ENCODE results near the gene PADI1.
A peak's percentile ranks its signal among the peaks of the same experiment; 100 is the strongest.

PADI1 gene

DNA sequence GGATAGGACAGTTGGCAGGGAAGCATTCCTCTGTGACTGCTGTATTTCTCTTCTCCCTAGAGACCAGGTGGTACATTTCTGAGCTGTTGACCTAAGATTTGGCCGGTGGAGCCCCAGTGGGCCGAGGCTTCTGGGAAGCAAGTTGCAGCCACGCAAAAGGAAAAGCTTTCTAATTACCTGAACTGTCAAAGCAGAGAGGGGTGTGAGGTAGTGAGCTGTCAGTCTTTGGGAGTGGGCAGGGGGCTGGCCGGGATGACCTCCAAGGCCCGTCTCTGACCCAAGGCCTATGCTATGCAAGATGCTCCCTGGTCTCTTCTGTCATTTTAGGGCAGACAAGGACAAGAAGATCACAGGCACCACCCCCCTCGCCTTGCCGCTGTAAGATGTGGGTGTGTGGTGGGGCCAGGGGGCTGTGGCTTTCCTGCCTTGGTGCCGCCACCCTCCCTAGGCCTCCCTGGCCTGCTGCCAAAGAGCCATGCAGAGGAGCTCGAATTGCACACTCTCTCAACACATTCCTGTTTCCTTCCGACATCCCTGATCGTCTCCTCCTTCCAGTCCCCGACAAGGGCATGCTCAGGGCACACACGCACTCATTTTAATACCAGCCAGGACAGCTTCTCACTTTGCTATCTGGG is 7.7 kb downstream of the PADI1 start (continued):
- no peak for TF ChIP-seq ZNF248 (tag by site-specific recombination; IDR thresholded peaks at IDR 0.05)
- TF ChIP-seq ZFP37 (tag by site-specific recombination; IDR thresholded peaks at IDR 0.05): no peak
- TF ChIP-seq REPIN1 (tag by site-specific recombination; IDR thresholded peaks at IDR 0.05; ENCODE audit: low read depth): no peak
- TF ChIP-seq ZNF140 (tag by site-specific recombination; IDR thresholded peaks at IDR 0.05): no peak
- TF ChIP-seq, protein P1, sequence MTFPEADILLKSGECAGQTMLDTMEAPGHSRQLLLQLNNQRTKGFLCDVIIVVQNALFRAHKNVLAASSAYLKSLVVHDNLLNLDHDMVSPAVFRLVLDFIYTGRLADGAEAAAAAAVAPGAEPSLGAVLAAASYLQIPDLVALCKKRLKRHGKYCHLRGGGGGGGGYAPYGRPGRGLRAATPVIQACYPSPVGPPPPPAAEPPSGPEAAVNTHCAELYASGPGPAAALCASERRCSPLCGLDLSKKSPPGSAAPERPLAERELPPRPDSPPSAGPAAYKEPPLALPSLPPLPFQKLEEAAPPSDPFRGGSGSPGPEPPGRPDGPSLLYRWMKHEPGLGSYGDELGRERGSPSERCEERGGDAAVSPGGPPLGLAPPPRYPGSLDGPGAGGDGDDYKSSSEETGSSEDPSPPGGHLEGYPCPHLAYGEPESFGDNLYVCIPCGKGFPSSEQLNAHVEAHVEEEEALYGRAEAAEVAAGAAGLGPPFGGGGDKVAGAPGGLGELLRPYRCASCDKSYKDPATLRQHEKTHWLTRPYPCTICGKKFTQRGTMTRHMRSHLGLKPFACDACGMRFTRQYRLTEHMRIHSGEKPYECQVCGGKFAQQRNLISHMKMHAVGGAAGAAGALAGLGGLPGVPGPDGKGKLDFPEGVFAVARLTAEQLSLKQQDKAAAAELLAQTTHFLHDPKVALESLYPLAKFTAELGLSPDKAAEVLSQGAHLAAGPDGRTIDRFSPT (tag by site-specific recombination; IDR thresholded peaks at IDR 0.05): 0 out of 2 replicates have a peak, but pooled peaks have one; percentile 17
- TF ChIP-seq, protein P2, sequence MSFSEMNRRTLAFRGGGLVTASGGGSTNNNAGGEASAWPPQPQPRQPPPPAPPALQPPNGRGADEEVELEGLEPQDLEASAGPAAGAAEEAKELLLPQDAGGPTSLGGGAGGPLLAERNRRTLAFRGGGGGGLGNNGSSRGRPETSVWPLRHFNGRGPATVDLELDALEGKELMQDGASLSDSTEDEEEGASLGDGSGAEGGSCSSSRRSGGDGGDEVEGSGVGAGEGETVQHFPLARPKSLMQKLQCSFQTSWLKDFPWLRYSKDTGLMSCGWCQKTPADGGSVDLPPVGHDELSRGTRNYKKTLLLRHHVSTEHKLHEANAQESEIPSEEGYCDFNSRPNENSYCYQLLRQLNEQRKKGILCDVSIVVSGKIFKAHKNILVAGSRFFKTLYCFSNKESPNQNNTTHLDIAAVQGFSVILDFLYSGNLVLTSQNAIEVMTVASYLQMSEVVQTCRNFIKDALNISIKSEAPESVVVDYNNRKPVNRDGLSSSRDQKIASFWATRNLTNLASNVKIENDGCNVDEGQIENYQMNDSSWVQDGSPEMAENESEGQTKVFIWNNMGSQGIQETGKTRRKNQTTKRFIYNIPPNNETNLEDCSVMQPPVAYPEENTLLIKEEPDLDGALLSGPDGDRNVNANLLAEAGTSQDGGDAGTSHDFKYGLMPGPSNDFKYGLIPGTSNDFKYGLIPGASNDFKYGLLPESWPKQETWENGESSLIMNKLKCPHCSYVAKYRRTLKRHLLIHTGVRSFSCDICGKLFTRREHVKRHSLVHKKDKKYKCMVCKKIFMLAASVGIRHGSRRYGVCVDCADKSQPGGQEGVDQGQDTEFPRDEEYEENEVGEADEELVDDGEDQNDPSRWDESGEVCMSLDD (tag by site-specific recombination; IDR thresholded peaks at IDR 0.05): peak; percentile 56; the same call in 1 of the 2 replicates
- peak; percentile 74; the same call in 1 of the 2 replicates for TF ChIP-seq ZNF501 (tag by site-specific recombination; IDR thresholded peaks at IDR 0.05)
- TF ChIP-seq SP3 (tag by site-specific recombination; IDR thresholded peaks at IDR 0.05): no peak; the same call in 1 of the 2 replicates
- TF ChIP-seq, protein P3, sequence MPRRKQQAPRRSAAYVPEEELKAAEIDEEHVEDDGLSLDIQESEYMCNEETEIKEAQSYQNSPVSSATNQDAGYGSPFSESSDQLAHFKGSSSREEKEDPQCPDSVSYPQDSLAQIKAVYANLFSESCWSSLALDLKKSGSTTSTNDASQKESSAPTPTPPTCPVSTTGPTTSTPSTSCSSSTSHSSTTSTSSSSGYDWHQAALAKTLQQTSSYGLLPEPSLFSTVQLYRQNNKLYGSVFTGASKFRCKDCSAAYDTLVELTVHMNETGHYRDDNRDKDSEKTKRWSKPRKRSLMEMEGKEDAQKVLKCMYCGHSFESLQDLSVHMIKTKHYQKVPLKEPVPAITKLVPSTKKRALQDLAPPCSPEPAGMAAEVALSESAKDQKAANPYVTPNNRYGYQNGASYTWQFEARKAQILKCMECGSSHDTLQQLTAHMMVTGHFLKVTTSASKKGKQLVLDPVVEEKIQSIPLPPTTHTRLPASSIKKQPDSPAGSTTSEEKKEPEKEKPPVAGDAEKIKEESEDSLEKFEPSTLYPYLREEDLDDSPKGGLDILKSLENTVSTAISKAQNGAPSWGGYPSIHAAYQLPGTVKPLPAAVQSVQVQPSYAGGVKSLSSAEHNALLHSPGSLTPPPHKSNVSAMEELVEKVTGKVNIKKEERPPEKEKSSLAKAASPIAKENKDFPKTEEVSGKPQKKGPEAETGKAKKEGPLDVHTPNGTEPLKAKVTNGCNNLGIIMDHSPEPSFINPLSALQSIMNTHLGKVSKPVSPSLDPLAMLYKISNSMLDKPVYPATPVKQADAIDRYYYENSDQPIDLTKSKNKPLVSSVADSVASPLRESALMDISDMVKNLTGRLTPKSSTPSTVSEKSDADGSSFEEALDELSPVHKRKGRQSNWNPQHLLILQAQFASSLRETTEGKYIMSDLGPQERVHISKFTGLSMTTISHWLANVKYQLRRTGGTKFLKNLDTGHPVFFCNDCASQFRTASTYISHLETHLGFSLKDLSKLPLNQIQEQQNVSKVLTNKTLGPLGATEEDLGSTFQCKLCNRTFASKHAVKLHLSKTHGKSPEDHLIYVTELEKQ (tag by site-specific recombination; IDR thresholded peaks at IDR 0.05; ENCODE audit: borderline replicate concordance): peak; percentile 11; the same call in 1 of the 2 replicates
- TF ChIP-seq ZNF114 (tag by site-specific recombination; IDR thresholded peaks at IDR 0.05): no peak
- TF ChIP-seq, protein P4, sequence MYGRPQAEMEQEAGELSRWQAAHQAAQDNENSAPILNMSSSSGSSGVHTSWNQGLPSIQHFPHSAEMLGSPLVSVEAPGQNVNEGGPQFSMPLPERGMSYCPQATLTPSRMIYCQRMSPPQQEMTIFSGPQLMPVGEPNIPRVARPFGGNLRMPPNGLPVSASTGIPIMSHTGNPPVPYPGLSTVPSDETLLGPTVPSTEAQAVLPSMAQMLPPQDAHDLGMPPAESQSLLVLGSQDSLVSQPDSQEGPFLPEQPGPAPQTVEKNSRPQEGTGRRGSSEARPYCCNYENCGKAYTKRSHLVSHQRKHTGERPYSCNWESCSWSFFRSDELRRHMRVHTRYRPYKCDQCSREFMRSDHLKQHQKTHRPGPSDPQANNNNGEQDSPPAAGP (tag by site-specific recombination; IDR thresholded peaks at IDR 0.05): peak; percentile 84
- TF ChIP-seq, protein P5, sequence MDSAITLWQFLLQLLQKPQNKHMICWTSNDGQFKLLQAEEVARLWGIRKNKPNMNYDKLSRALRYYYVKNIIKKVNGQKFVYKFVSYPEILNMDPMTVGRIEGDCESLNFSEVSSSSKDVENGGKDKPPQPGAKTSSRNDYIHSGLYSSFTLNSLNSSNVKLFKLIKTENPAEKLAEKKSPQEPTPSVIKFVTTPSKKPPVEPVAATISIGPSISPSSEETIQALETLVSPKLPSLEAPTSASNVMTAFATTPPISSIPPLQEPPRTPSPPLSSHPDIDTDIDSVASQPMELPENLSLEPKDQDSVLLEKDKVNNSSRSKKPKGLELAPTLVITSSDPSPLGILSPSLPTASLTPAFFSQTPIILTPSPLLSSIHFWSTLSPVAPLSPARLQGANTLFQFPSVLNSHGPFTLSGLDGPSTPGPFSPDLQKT (IDR thresholded peaks at IDR 0.05; ENCODE audit: borderline replicate concordance, low read depth, low read length): no peak
- TF ChIP-seq ZNF416 (tag by site-specific recombination; IDR thresholded peaks at IDR 0.05): no peak
- no peak for TF ChIP-seq ZNF571 (tag by site-specific recombination; IDR thresholded peaks at IDR 0.05)
- no peak for TF ChIP-seq HOXC10 (CRISPR knock-in tag; IDR thresholded peaks at IDR 0.05)
- TF ChIP-seq ZNF600 (tag by site-specific recombination; IDR thresholded peaks at IDR 0.05): peak; percentile 41; the same call in 1 of the 2 replicates
- peak; percentile 90 for TF ChIP-seq GLIS2 (tag by site-specific recombination; IDR thresholded peaks at IDR 0.05)
- TF ChIP-seq BCL11A (tag by site-specific recombination; IDR thresholded peaks at IDR 0.05; ENCODE audit: low read depth): peak; percentile 76; the same call in 1 of the 2 replicates
- TF ChIP-seq, protein P6, sequence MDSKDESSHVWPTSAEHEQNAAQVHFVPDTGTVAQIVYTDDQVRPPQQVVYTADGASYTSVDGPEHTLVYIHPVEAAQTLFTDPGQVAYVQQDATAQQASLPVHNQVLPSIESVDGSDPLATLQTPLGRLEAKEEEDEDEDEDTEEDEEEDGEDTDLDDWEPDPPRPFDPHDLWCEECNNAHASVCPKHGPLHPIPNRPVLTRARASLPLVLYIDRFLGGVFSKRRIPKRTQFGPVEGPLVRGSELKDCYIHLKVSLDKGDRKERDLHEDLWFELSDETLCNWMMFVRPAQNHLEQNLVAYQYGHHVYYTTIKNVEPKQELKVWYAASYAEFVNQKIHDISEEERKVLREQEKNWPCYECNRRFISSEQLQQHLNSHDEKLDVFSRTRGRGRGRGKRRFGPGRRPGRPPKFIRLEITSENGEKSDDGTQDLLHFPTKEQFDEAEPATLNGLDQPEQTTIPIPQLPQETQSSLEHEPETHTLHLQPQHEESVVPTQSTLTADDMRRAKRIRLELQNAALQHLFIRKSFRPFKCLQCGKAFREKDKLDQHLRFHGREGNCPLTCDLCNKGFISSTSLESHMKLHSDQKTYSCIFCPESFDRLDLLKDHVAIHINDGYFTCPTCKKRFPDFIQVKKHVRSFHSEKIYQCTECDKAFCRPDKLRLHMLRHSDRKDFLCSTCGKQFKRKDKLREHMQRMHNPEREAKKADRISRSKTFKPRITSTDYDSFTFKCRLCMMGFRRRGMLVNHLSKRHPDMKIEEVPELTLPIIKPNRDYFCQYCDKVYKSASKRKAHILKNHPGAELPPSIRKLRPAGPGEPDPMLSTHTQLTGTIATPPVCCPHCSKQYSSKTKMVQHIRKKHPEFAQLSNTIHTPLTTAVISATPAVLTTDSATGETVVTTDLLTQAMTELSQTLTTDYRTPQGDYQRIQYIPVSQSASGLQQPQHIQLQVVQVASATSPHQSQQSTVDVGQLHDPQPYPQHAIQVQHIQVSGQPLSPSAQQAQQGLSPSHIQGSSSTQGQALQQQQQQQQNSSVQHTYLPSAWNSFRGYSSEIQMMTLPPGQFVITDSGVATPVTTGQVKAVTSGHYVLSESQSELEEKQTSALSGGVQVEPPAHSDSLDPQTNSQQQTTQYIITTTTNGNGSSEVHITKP (tag by site-specific recombination; IDR thresholded peaks at IDR 0.05): peak; percentile 79
- TF ChIP-seq ZNF302 (tag by site-specific recombination; IDR thresholded peaks at IDR 0.05; ENCODE audit: low read depth): no peak
- TF ChIP-seq ZNF19 (tag by site-specific recombination; IDR thresholded peaks at IDR 0.05; ENCODE audit: low read depth): no peak
- TF ChIP-seq, protein P7, sequence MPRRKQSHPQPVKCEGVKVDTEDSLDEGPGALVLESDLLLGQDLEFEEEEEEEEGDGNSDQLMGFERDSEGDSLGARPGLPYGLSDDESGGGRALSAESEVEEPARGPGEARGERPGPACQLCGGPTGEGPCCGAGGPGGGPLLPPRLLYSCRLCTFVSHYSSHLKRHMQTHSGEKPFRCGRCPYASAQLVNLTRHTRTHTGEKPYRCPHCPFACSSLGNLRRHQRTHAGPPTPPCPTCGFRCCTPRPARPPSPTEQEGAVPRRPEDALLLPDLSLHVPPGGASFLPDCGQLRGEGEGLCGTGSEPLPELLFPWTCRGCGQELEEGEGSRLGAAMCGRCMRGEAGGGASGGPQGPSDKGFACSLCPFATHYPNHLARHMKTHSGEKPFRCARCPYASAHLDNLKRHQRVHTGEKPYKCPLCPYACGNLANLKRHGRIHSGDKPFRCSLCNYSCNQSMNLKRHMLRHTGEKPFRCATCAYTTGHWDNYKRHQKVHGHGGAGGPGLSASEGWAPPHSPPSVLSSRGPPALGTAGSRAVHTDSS (tag by site-specific recombination; IDR thresholded peaks at IDR 0.05): no peak
- no peak for TF ChIP-seq ZFP41 (tag by site-specific recombination; IDR thresholded peaks at IDR 0.05; ENCODE audit: borderline replicate concordance)

All from HEK293 (cell line).